ENCODE measurements around the gene OXTR. TPM values are rescaled to one million over a fixed set of nuclear protein-coding genes. Genes with fewer than 3 reads are reported as not detected.

The OXTR gene
- total RNA-seq, 2 experiments from 2014 or later: 0.42 to 0.45 TPM

- no peaks in the 10 kb centered on the region for H3K4me1 Mint-ChIP-seq
Observed at GRCh38 chr3:8761866-8762265, 7.5 kb downstream of the OXTR start.

DNA sequence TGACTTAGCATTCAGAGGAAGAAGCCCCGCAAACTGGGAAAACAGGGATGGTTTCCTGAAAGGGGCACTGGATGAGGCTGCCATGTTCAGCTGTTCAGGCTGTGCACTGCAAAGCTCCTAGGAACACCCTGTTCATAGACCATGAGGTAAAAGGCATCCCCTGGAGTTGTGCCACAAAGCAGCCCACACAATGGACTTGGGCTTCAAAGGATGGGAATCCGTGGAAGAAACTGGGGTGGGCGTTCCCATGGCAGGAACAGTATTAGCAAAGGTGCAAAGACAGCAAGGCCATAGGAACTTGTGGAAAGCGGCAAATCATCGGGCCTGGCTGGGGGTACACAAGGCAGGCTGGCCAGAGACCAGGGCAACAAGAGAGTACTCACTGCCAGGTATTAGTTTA, 8.9 kb downstream of the OXTR start:
- no peak for DNase-seq
- no peak overlapping the region for H3K27ac Mint-ChIP-seq
- H3K36me3 Mint-ChIP-seq: no peaks in the 10 kb centered on the region
- no peak for ATAC-seq (ENCODE audit: low read depth)
- POLR2A ChIA-PET: no interaction called here
- H3K4me3 Mint-ChIP-seq: no peak overlapping the region
- H3K4me1 Mint-ChIP-seq: no peaks in the 10 kb centered on the region
- no peaks in the 10 kb centered on the region for H3K9me3 Mint-ChIP-seq
- H3K27me3 Mint-ChIP-seq: no peaks in the 10 kb centered on the region

More at GRCh38 chr3:8761866-8762265, 7.5 kb downstream of the OXTR start:
- DNase-seq (no peak), ATAC-seq (ENCODE audit: low read depth) (no peak)
- POLR2A ChIA-PET: no interaction called here
- H3K36me3 Mint-ChIP-seq: no peaks in the 10 kb centered on the region
- H3K27ac Mint-ChIP-seq: no peak overlapping the region
- peaks cover 5% of the 10 kb centered on the region for H3K27me3 Mint-ChIP-seq
- no peaks in the 10 kb centered on the region for H3K9me3 Mint-ChIP-seq
- H3K4me3 Mint-ChIP-seq: no peak overlapping the region

GRCh38 chr3:8760091-8760490, 9.3 kb downstream of the OXTR start:
- H3K27me3 Mint-ChIP-seq: no peaks in the 10 kb centered on the region
- no peak overlapping the region for H3K27ac Mint-ChIP-seq
- no peak overlapping the region for H3K4me3 Mint-ChIP-seq
- no peak for DNase-seq
- no peaks in the 10 kb centered on the region for H3K9me3 Mint-ChIP-seq
- no peaks in the 10 kb centered on the region for H3K4me1 Mint-ChIP-seq
- POLR2A ChIA-PET: no interaction called here
- no peaks in the 10 kb centered on the region for H3K36me3 Mint-ChIP-seq
- ATAC-seq (ENCODE audit: low read depth): no peak

DNA sequence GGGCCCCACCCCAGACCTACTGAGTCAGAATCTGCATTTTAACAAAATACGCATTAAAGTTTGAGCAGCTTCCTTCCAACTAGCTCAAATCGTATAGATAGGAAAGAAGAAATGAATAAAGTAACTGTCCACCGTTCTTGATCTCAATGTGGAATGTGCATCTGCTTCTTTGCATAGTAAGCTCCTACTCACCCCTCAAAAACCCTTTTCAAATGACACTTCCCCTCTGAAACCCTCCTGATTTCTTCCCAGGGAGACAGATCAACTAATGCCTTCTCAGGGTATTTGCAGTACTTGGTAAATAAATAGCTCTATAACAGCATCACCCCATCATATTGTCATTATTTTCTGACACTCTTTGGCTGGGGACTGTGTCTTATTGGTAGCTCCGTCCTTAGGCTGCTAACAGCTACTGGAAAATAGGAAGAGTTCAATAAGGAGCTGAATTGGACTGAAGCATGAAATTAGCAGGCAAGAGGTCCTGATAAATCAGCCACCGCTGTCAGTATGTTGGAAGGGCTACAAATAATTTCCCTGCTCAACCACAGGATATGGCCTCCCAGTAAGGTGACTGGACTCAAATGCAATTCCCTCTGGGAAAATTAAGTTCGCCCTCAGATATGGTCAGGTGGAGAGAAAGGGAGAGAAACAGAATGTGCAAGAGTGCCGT, 10.2 kb downstream of the OXTR start:
- no peak overlapping the region for H3K27ac Mint-ChIP-seq
- no peaks in the 10 kb centered on the region for H3K27me3 Mint-ChIP-seq
- H3K36me3 Mint-ChIP-seq: no peaks in the 10 kb centered on the region
- no peak for ATAC-seq (ENCODE audit: low read depth)
- no peak for DNase-seq
- POLR2A ChIA-PET: no interaction called here
- H3K4me3 Mint-ChIP-seq: no peak overlapping the region
- H3K9me3 Mint-ChIP-seq: no peaks in the 10 kb centered on the region
- H3K4me1 Mint-ChIP-seq: no peaks in the 10 kb centered on the region

- Mint-ChIP-seq H3K4me3 (no peak overlapping the region), H3K9me3 (no peaks in the 10 kb centered on the region), H3K36me3 (no peaks in the 10 kb centered on the region), H3K4me1 (no peaks in the 10 kb centered on the region), H3K27ac (no peak overlapping the region), H3K27me3 (no peaks in the 10 kb centered on the region)
- ATAC-seq (ENCODE audit: low read depth) (no peak), DNase-seq (no peak)
- POLR2A ChIA-PET: no interaction called here
Observed at GRCh38 chr3:8757551-8758518, 11.6 kb downstream of the OXTR start.

GRCh38 chr3:8756671-8757070, 12.7 kb downstream of the OXTR start:
- Mint-ChIP-seq H3K9me3 (no peaks in the 10 kb centered on the region), H3K4me1 (no peaks in the 10 kb centered on the region), H3K27ac (no peak overlapping the region), H3K36me3 (no peaks in the 10 kb centered on the region), H3K4me3 (no peak overlapping the region), H3K27me3 (no peaks in the 10 kb centered on the region)
- POLR2A ChIA-PET: no interaction called here
- ATAC-seq (ENCODE audit: low read depth) (no peak), DNase-seq (no peak)

- Mint-ChIP-seq H3K4me1 (no peaks in the 10 kb centered on the region), H3K9me3 (no peaks in the 10 kb centered on the region), H3K27me3 (no peaks in the 10 kb centered on the region), H3K4me3 (no peak overlapping the region), H3K27ac (no peak overlapping the region), H3K36me3 (no peaks in the 10 kb centered on the region)
- POLR2A ChIA-PET: no interaction called here
- no peak for ATAC-seq (ENCODE audit: low read depth)
- no peak for DNase-seq
Observed at GRCh38 chr3:8755564-8756237, 13.7 kb downstream of the OXTR start.

DNA sequence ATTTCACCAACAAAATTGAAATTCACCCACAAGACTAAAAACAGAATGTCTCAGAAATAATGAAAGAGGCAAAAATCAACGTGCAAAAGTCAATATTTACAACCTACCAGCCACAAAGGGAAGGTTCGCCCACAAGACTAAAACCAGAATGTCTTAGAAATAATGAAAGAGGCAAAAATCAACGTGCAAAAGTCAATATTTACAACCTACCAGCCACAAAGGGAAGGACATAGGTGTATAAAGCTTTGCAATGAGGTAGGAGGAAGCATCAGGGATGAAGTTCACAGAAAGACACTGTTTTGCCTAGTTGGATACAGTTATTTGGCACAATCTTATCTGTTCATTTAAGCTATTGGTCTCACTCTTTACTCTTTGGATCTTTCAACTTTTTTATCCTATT, 14.3 kb downstream of the OXTR start:
- POLR2A ChIA-PET: no interaction called here
- no peaks in the 10 kb centered on the region for H3K27me3 Mint-ChIP-seq
- DNase-seq (no peak), ATAC-seq (ENCODE audit: low read depth) (no peak)
- H3K27ac Mint-ChIP-seq: no peak overlapping the region
- H3K4me1 Mint-ChIP-seq: no peaks in the 10 kb centered on the region
- H3K36me3 Mint-ChIP-seq: no peaks in the 10 kb centered on the region
- H3K4me3 Mint-ChIP-seq: no peak overlapping the region
- H3K9me3 Mint-ChIP-seq: no peaks in the 10 kb centered on the region

DNA sequence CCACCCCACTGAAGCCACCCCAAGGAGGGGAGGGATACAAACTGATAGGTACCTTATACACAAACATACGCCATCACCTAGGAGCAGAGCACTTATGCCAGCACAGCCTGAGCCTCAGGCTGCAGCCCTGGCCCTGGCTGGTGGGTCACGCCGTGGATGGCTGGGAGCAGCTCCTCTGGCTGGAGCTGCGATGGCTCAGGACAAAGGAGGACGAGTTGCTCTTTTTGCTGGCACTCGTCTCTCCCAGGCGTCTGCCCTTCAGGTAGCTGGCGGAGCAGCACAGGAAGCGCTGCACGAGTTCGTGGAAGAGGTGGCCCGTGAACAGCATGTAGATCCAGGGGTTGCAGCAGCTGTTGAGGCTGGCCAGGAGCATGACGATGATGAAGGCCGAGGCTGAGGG, 16.6 kb downstream of the OXTR start:
- no peaks in the 10 kb centered on the region for H3K4me1 Mint-ChIP-seq
- no peak for ATAC-seq (ENCODE audit: low read depth)
- H3K9me3 Mint-ChIP-seq: no peaks in the 10 kb centered on the region

DNA sequence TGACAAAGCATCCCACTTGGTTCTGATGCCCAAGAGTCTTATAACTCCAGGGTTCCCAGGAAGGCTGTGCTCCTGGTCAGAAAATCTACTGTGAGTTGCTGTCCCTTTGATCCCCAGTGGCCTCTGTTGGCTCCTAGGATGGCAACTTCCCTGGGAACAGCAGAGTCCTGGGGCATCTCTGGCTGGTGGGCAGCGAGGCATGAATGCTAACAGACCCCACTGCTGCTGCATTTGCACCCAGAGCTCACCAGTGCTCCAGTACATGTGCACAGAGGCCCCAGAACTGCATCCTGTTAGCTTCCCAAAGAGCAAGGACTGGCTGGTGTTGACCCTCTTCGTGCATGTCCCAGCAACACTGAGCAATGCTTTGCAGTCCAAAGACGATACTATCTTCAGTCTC, 20.1 kb downstream of the OXTR start:
- H3K9me3 Mint-ChIP-seq: no peaks in the 10 kb centered on the region
- no peaks in the 10 kb centered on the region for H3K36me3 Mint-ChIP-seq
- DNase-seq: no peak
- no peaks in the 10 kb centered on the region for H3K4me1 Mint-ChIP-seq
- no peaks in the 10 kb centered on the region for H3K27me3 Mint-ChIP-seq
- no peak overlapping the region for H3K4me3 Mint-ChIP-seq
- no peak for ATAC-seq (ENCODE audit: low read depth)
- no peak overlapping the region for H3K27ac Mint-ChIP-seq
- POLR2A ChIA-PET: no interaction called here

More for the DNA sequence above, 16.6 kb downstream of the OXTR start:
- Mint-ChIP-seq H3K36me3 (no peaks in the 10 kb centered on the region), H3K27ac (no peak overlapping the region), H3K27me3 (no peaks in the 10 kb centered on the region), H3K4me3 (no peak overlapping the region)
- no peak for DNase-seq
- POLR2A ChIA-PET: no interaction called here

DNA sequence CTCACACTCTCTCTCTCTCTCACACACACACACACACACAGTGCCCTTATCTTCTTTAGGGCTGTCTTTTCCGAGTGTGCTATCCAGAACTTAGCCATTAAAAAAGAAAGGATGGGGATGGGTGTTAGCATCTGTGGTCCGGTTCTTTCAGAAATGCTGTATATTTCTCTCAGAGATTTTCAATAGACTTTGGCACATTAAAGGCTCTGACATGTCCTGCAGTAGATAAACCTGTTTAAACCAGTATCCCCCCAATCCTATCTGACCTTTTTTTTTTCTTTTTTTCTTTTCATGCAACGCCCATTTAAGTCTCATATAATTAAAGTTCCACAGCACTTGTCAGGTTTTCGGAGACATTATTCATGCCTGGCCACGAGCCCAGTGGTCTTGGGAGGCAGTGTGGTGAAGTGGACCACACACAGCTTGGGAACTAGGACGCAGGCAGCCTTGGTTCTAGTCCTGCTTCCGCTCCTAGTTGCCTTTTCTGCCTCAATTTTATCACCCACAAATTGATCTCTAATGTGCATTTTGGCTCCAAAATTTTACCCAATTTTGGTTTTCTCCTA, 22.6 kb downstream of the OXTR start:
- ATAC-seq (ENCODE audit: low read depth) (no peak), DNase-seq (no peak)
- Mint-ChIP-seq H3K4me3 (no peak overlapping the region), H3K4me1 (no peaks in the 10 kb centered on the region), H3K27ac (no peak overlapping the region), H3K27me3 (peaks cover 4% of the 10 kb centered on the region), H3K36me3 (no peaks in the 10 kb centered on the region), H3K9me3 (no peaks in the 10 kb centered on the region)
- POLR2A ChIA-PET: no interaction called here

GRCh38 chr3:8745619-8746370, 23.6 kb downstream of the OXTR start:
- Mint-ChIP-seq H3K27me3 (peaks cover 7% of the 10 kb centered on the region), H3K9me3 (no peaks in the 10 kb centered on the region), H3K4me3 (no peak overlapping the region), H3K36me3 (no peaks in the 10 kb centered on the region), H3K27ac (no peak overlapping the region), H3K4me1 (no peaks in the 10 kb centered on the region)
- no peak for ATAC-seq (ENCODE audit: low read depth)
- POLR2A ChIA-PET: no interaction called here
- DNase-seq: no peak

- no peak for DNase-seq
- peaks cover 7% of the 10 kb centered on the region for H3K27me3 Mint-ChIP-seq
- H3K9me3 Mint-ChIP-seq: no peaks in the 10 kb centered on the region
- H3K4me3 Mint-ChIP-seq: no peak overlapping the region
- H3K27ac Mint-ChIP-seq: no peak overlapping the region
- H3K4me1 Mint-ChIP-seq: peaks cover 2% of the 10 kb centered on the region
- H3K36me3 Mint-ChIP-seq: no peaks in the 10 kb centered on the region
- POLR2A ChIA-PET: interaction anchor here (0.7 kb wide), 1 partner anchor 560 kb away, joined by 3 read pairs; no protein-coding TSS in a partner anchor
- ATAC-seq (ENCODE audit: low read depth): no peak
Observed at GRCh38 chr3:8743911-8744310, 25.5 kb downstream of the OXTR start.
